WTC11 (cell line): ENCODE results near the gene SUPT4H1.

ENCODE experiments used
- NFE2L1 ChIP-seq: sonication (generic); formaldehyde crosslinking; IDR thresholded peaks from 2 replicates; pipeline ENCODE4 v1.8.1; 2023; ENCODE audit warnings: missing genetic modification reagents
- TCF7 ChIP-seq: sonication (generic); formaldehyde crosslinking; IDR thresholded peaks from 2 replicates; pipeline ENCODE4 v1.8.0; 2022; ENCODE audit warnings: mild to moderate bottlenecking, low read depth, missing genetic modification reagents, moderate library complexity
- TF ChIP-seq, protein P1 (sequence below): sonication (generic); formaldehyde crosslinking; IDR thresholded peaks from 2 replicates; pipeline ENCODE4 v1.8.0; 2022; ENCODE audit warnings: mild to moderate bottlenecking, missing genetic modification reagents
- TF ChIP-seq, protein P2 (sequence below): fragments of 200-600 bp; IDR thresholded peaks from 2 replicates; pipeline ENCODE4 v1.8.0; 2022; ENCODE audit warnings: antibody characterized with exemption
- TF ChIP-seq, protein P3 (sequence below): sonication (generic); formaldehyde crosslinking; IDR thresholded peaks from 2 replicates; pipeline ENCODE4 v1.8.1; 2023; ENCODE audit warnings: mild to moderate bottlenecking, missing genetic modification reagents
- TF ChIP-seq, protein P4 (sequence below): sonication (generic); formaldehyde crosslinking; IDR thresholded peaks from 2 replicates; pipeline ENCODE4 v1.8.0; 2023; ENCODE audit warnings: mild to moderate bottlenecking, missing genetic modification reagents

DNA sequence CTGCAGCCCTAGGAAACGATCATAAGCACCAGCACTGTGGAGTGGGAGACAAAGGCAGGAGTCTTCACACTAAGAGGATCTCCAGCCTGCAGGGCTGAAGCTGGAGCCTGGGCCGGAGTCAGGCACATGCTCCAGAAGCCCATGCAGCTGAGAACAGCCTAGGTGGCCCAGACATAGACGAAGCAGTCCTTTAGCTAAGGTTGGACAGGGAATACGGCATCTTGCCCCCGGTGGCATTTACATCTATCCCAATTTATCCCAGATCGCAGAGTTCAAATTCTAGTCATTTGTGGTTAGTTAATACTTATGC, 37.3 kb downstream of the SUPT4H1 start:
- TF ChIP-seq, protein P1, sequence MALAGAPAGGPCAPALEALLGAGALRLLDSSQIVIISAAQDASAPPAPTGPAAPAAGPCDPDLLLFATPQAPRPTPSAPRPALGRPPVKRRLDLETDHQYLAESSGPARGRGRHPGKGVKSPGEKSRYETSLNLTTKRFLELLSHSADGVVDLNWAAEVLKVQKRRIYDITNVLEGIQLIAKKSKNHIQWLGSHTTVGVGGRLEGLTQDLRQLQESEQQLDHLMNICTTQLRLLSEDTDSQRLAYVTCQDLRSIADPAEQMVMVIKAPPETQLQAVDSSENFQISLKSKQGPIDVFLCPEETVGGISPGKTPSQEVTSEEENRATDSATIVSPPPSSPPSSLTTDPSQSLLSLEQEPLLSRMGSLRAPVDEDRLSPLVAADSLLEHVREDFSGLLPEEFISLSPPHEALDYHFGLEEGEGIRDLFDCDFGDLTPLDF (CRISPR knock-in tag) = no peak
- TF ChIP-seq, protein P2, sequence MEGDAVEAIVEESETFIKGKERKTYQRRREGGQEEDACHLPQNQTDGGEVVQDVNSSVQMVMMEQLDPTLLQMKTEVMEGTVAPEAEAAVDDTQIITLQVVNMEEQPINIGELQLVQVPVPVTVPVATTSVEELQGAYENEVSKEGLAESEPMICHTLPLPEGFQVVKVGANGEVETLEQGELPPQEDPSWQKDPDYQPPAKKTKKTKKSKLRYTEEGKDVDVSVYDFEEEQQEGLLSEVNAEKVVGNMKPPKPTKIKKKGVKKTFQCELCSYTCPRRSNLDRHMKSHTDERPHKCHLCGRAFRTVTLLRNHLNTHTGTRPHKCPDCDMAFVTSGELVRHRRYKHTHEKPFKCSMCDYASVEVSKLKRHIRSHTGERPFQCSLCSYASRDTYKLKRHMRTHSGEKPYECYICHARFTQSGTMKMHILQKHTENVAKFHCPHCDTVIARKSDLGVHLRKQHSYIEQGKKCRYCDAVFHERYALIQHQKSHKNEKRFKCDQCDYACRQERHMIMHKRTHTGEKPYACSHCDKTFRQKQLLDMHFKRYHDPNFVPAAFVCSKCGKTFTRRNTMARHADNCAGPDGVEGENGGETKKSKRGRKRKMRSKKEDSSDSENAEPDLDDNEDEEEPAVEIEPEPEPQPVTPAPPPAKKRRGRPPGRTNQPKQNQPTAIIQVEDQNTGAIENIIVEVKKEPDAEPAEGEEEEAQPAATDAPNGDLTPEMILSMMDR = no peak
- TF ChIP-seq NFE2L1 (no peak), TCF7 (CRISPR knock-in tag) (no peak)
- TF ChIP-seq, protein P3, sequence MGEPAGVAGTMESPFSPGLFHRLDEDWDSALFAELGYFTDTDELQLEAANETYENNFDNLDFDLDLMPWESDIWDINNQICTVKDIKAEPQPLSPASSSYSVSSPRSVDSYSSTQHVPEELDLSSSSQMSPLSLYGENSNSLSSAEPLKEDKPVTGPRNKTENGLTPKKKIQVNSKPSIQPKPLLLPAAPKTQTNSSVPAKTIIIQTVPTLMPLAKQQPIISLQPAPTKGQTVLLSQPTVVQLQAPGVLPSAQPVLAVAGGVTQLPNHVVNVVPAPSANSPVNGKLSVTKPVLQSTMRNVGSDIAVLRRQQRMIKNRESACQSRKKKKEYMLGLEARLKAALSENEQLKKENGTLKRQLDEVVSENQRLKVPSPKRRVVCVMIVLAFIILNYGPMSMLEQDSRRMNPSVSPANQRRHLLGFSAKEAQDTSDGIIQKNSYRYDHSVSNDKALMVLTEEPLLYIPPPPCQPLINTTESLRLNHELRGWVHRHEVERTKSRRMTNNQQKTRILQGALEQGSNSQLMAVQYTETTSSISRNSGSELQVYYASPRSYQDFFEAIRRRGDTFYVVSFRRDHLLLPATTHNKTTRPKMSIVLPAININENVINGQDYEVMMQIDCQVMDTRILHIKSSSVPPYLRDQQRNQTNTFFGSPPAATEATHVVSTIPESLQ = no peak
- TF ChIP-seq, protein P4, sequence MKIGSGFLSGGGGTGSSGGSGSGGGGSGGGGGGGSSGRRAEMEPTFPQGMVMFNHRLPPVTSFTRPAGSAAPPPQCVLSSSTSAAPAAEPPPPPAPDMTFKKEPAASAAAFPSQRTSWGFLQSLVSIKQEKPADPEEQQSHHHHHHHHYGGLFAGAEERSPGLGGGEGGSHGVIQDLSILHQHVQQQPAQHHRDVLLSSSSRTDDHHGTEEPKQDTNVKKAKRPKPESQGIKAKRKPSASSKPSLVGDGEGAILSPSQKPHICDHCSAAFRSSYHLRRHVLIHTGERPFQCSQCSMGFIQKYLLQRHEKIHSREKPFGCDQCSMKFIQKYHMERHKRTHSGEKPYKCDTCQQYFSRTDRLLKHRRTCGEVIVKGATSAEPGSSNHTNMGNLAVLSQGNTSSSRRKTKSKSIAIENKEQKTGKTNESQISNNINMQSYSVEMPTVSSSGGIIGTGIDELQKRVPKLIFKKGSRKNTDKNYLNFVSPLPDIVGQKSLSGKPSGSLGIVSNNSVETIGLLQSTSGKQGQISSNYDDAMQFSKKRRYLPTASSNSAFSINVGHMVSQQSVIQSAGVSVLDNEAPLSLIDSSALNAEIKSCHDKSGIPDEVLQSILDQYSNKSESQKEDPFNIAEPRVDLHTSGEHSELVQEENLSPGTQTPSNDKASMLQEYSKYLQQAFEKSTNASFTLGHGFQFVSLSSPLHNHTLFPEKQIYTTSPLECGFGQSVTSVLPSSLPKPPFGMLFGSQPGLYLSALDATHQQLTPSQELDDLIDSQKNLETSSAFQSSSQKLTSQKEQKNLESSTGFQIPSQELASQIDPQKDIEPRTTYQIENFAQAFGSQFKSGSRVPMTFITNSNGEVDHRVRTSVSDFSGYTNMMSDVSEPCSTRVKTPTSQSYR (CRISPR knock-in tag) = no peak
